ENCODE results near the gene HEXIM2. TPM values are rescaled to one million over a fixed set of nuclear protein-coding genes. Genes with fewer than 3 reads are reported as not detected.

HEXIM2 gene
- total RNA-seq, 1 donor from 2014 or later, result 3.0 TPM

- H3K4me3 ChIP-seq (ENCODE audit: low read depth, low read length), result no peak overlapping the region
- no peak for DNase-seq (ENCODE audit: low read depth)
- TF ChIP-seq CTCF (conservative IDR thresholded peaks at IDR 0.05; ENCODE audit: low read depth, low read length), result no peak
Observed at GRCh38 chr17:45186801-45187354, 25.2 kb downstream of the HEXIM2 start.

- DNase-seq (ENCODE audit: low read depth), result no peak
- no peak for TF ChIP-seq CTCF (conservative IDR thresholded peaks at IDR 0.05; ENCODE audit: low read depth, low read length)
- no peak overlapping the region for H3K4me3 ChIP-seq (ENCODE audit: low read depth, low read length)
Observed at GRCh38 chr17:45189009-45189408, 27.3 kb downstream of the HEXIM2 start.

- TF ChIP-seq CTCF (conservative IDR thresholded peaks at IDR 0.05; ENCODE audit: low read depth, low read length), result no peak
- no peak for DNase-seq (ENCODE audit: low read depth)
- no peak overlapping the region for H3K4me3 ChIP-seq (ENCODE audit: low read depth, low read length)
Observed at GRCh38 chr17:45190503-45191255, 29.0 kb downstream of the HEXIM2 start.

- no peak for TF ChIP-seq CTCF (conservative IDR thresholded peaks at IDR 0.05; ENCODE audit: low read depth, low read length)
- no peak overlapping the region for H3K4me3 ChIP-seq (ENCODE audit: low read depth, low read length)
- no peak for DNase-seq (ENCODE audit: low read depth)
Observed at GRCh38 chr17:45195424-45195823, 33.7 kb downstream of the HEXIM2 start.

GRCh38 chr17:45197108-45197507, 35.4 kb downstream of the HEXIM2 start:
- H3K4me3 ChIP-seq (ENCODE audit: low read depth, low read length), result no peak overlapping the region
- TF ChIP-seq CTCF (conservative IDR thresholded peaks at IDR 0.05; ENCODE audit: low read depth, low read length), result no peak
- DNase-seq (ENCODE audit: low read depth), result no peak

- no peak overlapping the region for H3K4me3 ChIP-seq (ENCODE audit: low read depth, low read length)
- peak; percentile 99 for TF ChIP-seq CTCF (conservative IDR thresholded peaks at IDR 0.05; ENCODE audit: low read depth, low read length)
- DNase-seq (ENCODE audit: low read depth), result no peak
Observed at GRCh38 chr17:45197555-45198334, 36.1 kb downstream of the HEXIM2 start.
